SHP77 treated with DMSO at 0.1 percent for 48 hours (cell line): ENCODE measurements around the gene KCNIP4.

Source experiments
- DNase-seq: peaks from one replicate; lab custom pipeline; 2025; lab: John Stamatoyannopoulos, UW

Gene KCNIP4

DNA sequence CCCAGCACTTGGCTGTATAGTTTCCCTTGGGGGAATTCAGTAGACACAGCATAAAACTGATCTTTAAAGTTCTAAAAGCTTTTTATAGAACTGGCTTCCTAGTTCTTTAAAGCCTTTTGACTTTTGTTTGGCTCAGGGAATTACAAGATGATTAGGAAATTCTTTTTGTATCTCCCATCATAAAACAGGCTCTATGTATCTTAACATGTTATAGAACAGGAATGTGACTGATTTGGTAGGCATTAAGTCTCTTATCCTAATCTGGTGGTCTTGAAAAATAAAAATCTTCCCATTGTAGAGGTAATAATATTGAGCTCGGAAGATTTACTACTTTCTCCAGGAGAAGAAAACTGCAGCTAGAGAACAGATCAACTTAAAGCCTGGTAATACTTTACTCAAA, 262.7 kb downstream of the KCNIP4 start:
- no peak for DNase-seq

GRCh38 chr4:21680326-21680898, 268.2 kb downstream of the KCNIP4 start:
- DNase-seq: no peak

DNA sequence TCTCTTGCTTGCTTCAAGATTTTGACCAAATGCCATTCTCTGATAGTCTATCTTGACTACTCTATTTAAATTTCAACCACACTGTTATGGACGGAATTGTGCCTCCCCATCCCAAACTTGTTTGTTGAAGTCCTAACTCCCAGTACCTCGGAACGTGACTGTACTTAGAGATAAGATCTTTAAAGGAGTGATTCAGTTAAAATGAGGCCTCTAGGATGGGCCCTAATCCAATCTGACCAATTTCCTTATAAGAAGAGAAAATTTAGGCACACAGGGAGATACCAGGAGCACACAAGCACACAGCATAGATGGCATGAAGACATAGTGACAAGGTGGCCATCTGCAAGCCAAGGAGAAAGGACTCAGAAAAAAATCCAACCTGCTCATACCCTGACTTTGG, 269.9 kb downstream of the KCNIP4 start:
- no peak for DNase-seq

DNA sequence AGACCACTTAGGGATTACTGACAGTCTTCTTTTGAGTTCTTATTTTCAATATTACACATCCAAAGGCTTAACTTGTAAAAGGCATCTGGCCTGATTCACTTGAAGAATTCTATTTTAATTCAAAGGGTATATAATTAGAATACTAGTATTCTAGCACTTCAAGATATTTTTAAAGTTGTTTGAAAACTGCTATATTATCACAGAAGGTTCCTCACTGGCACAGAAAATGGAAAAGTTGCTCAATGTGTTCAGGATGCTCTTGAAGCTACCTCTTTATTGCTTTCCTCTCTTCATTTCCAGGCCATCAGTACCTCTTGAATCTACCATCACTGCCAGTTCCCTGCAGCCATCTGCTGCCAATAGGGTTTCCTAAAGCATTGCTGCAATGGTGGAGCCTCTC, 271.4 kb downstream of the KCNIP4 start:
- DNase-seq: no peak

DNA sequence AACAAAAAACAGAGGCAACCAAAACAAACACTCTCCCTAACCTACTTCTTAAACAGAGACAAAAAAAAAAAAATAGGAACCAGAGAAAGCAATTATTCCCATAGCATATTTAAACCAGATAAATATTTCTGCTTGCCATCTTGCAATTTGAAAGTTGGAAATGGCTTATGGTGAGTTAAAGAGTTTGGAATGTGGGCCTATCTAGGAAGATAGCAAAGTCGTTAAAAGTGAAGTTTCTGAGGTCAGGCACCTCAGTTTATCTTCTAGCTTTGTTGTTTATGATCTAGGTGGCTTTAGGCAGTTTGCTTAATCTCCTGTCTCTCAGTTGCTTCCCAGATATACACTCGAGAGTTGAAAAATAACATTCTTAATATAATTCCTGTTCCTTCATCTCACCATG, 284.2 kb downstream of the KCNIP4 start:
- DNase-seq: no peak

DNA sequence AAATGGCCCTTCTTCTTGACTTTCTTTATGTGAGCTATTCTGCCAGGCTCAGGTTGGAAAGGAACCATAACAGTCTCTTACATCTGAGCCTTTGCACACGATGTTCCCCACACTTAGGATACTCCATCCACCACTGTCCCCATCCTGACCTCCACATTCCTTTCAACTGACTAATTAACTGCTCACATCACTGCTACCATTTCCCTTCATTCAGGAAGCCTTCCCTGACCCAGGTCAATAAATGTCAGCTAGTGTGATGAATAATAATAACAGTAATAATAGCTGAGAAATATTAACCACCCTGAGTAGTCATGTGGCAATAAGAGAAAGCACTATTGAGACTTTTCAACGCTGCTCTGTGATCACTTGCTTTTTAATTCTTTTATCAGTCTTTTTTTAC, 291.7 kb downstream of the KCNIP4 start:
- DNase-seq: no peak

GRCh38 chr4:21655031-21655430, 293.5 kb downstream of the KCNIP4 start:
- no peak for DNase-seq

- DNase-seq: no peak
Measured at GRCh38 chr4:21652508-21653231, 295.9 kb downstream of the KCNIP4 start.

GRCh38 chr4:21649391-21650090, 299.0 kb downstream of the KCNIP4 start:
- no peak for DNase-seq

- DNase-seq: no peak
Measured at GRCh38 chr4:21645776-21646175, 302.8 kb downstream of the KCNIP4 start.

DNA sequence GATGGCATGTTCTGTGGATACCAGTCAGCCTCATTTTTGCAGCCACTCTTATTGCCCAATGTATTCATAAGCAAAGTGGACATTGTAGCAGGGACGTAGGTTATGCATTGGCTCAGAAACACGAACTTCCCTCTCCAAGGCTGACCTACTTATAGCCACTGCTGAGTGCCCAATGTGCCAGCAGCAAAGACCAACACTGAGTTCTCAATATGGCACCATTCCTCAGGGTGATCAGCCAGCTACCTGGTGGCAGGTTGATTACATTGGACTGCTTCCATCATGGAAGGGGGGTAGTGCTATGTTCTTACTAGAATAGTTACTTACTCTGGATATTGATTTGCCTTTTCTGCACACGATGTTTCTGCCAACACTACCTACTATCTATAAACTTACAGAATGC, 306.9 kb downstream of the KCNIP4 start:
- no peak for DNase-seq

DNA sequence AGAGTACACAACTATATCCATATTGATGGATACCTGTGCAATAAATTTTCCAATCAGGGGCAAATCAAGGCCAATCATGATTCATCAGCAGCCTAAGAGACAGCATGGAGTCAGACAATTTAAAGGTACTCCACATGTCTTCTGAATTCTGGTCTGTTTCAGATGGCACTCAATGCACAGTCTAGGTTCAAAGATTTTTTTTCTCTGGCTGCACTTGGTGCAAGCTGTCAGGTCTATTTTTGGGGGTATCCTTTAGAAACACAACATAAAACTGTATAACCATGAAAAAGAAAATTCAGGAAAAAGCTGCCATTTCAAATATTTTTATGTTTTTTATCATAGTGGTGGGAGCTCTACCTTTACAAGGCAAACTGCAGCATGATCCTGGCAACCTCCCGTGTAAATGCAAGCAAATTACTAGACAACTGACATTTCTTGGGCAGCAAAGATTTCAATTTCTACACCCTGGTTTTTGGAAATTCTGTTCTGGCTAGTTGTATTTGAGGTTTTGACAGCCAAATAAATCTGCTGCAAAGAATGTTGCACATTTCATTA, 310.3 kb downstream of the KCNIP4 start:
- no peak for DNase-seq

- no peak for DNase-seq
Measured at GRCh38 chr4:21628916-21629610, 319.5 kb downstream of the KCNIP4 start.

GRCh38 chr4:21628116-21628670, 320.4 kb downstream of the KCNIP4 start:
- DNase-seq: no peak

GRCh38 chr4:21625447-21625846, 323.1 kb downstream of the KCNIP4 start:
- DNase-seq: no peak

DNA sequence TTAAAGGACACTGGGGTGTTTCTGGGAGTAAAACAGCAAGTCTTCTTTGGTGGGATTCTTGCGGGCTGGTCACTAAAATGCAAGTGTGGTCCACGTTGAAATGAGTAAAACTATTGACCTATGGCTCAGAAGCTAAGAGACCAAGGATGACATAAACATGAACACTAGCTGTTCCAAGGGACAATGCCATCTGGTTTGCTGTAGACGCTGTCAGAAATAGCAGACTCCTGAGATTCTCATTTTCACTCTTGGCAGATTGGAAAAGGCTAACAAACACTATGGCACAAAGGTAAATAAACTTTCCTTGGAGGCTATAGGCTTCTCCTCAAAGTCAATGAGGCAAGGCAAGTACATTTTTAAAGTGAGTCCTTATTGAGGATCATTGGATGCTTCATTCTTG, 343.6 kb downstream of the KCNIP4 start:
- no peak for DNase-seq

- DNase-seq: no peak
Measured at GRCh38 chr4:21596521-21596920, 352.1 kb downstream of the KCNIP4 start.

- DNase-seq: no peak
Measured at GRCh38 chr4:21593671-21594001, 354.9 kb downstream of the KCNIP4 start.

GRCh38 chr4:21592970-21593670, 355.5 kb downstream of the KCNIP4 start:
- no peak for DNase-seq

- DNase-seq: no peak
Measured at GRCh38 chr4:21577056-21577455, 371.5 kb downstream of the KCNIP4 start.

GRCh38 chr4:21571100-21571499, 377.5 kb downstream of the KCNIP4 start:
- no peak for DNase-seq

DNA sequence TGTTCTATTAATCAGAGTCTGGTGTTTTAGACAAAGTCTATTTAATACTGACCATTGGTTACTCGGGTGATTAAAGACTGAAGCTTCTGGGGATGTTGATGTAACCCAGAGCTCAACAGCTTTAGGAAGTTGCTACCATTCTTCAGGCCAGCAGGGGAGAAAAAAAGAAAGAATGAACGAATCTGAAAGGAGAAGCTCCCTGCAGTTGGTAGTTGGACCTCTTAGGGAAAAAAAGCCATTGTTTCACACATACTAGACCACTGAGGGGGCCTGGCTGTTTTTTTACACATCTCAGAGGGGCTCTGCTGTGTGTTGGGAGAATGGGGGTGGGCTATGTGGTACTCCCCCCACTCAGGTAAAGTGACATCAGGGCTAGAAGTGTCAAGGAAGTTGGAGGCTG, 378.9 kb downstream of the KCNIP4 start:
- DNase-seq: no peak
